ENCODE data around the gene ATOX1. TPM values are rescaled to one million over a fixed set of nuclear protein-coding genes. Genes with fewer than 3 reads are reported as not detected.

Gene ATOX1
- total and polyA plus RNA-seq, 2 experiments from 2014 or later: 118 to 134 TPM

DNA sequence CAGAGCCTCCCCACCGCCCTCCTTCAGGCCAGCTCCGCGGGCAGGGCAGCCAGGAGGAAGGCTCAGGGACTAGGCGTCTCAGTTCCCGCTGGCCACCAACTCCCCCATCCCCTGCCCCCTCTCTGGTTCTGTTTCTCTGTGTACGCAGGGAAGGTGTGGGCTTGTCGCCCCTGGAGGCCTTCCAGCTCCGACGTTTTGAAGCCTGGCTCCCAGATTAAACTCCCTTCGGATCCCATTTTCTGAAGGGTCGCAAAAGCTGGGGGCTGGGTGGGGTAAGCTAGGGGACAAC is 346 bp downstream of the ATOX1 start (continued):
- TF ChIP-seq EZH2 (IDR thresholded peaks at IDR 0.05; ENCODE audit: low read depth, unreplicated experiment) (no peak), POLR2AphosphoS5 (IDR thresholded peaks at IDR 0.05; ENCODE audit: low read depth) (no peak), JUNB (IDR thresholded peaks at IDR 0.05; ENCODE audit: unreplicated experiment) (no peak)
- TF ChIP-seq, protein P1, sequence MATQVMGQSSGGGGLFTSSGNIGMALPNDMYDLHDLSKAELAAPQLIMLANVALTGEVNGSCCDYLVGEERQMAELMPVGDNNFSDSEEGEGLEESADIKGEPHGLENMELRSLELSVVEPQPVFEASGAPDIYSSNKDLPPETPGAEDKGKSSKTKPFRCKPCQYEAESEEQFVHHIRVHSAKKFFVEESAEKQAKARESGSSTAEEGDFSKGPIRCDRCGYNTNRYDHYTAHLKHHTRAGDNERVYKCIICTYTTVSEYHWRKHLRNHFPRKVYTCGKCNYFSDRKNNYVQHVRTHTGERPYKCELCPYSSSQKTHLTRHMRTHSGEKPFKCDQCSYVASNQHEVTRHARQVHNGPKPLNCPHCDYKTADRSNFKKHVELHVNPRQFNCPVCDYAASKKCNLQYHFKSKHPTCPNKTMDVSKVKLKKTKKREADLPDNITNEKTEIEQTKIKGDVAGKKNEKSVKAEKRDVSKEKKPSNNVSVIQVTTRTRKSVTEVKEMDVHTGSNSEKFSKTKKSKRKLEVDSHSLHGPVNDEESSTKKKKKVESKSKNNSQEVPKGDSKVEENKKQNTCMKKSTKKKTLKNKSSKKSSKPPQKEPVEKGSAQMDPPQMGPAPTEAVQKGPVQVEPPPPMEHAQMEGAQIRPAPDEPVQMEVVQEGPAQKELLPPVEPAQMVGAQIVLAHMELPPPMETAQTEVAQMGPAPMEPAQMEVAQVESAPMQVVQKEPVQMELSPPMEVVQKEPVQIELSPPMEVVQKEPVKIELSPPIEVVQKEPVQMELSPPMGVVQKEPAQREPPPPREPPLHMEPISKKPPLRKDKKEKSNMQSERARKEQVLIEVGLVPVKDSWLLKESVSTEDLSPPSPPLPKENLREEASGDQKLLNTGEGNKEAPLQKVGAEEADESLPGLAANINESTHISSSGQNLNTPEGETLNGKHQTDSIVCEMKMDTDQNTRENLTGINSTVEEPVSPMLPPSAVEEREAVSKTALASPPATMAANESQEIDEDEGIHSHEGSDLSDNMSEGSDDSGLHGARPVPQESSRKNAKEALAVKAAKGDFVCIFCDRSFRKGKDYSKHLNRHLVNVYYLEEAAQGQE (IDR thresholded peaks at IDR 0.05; ENCODE audit: unreplicated experiment): no peak

DNA sequence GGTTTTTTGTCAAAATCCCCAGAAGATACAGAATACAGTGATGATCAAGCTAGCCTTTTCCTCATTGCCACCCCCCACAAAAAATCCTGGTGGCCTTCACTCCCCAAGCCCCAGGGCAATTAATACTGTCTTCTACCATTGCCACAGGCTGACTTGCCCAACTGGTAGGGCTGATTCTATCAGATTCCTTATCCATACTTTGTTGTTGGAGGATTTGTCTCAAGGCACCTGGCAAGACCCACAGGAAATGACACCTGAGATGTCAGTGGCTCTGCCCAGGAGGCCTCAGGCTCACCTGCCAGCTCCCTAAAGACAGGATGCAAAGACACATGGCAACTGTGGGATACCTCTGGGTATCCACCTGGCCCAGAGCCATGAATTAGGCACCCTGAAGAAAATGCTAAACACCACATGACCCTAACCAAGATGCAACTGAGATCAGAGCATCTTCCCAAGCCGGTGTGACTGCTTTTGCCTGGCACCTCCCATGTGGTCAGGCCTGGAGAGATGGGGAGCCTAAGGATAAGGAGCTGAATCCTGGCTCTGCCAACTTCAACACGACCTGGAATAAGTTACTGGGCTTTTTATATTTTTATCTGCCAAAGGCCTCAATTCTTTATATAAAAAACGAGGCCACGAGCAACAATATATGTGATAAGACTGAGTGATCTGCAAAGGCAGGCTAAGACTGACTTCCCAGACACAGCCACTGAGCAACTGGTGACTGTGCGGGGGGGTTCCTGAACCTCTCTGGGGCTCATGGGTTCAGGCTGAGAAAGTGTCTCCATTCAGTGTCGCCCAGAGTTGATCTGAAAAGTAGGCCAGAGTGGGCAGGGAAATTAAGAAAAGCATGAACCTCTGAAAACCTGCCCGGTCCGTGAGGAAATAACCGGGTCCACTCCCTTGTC is 944 bp downstream of the ATOX1 start:
- Histone ChIP-seq H3K4me1 (ENCODE audit: insufficient read depth) (peaks cover 25% of the 10 kb centered on the region), H3K9me2 (ENCODE audit: insufficient read depth) (no peaks in the 10 kb centered on the region), H3K4me2 (peak overlapping the region; percentile 88), H3F3A (replicated peaks; ENCODE audit: low read depth) (no peaks in the 10 kb centered on the region), H3K27me3 (ENCODE audit: insufficient read depth) (no peaks in the 10 kb centered on the region), H3K27ac (ENCODE audit: low read depth) (no peak overlapping the region), H4K20me1 (replicated peaks; ENCODE audit: insufficient read depth) (no peaks in the 10 kb centered on the region; the same call in 1 of the 2 replicates), H2AFZ (peak overlapping the region; percentile 97; the same call in 1 of the 2 replicates), H3K4me3 (peak overlapping the region; percentile 95), H3K79me2 (replicated peaks; ENCODE audit: insufficient read depth) (peaks cover 7% of the 10 kb centered on the region; the same call in 1 of the 2 replicates), H3K36me3 (ENCODE audit: insufficient read depth) (no peaks in the 10 kb centered on the region)
- Mint-ChIP-seq H3K27ac (no peak overlapping the region), H3K27me3 (ENCODE audit: insufficient read depth, low read depth, poor library complexity) (peaks cover 6% of the 10 kb centered on the region), H3K4me1 (peaks cover 28% of the 10 kb centered on the region), H3K36me3 (ENCODE audit: low read depth) (peaks cover 3% of the 10 kb centered on the region; the same call in 1 of the 3 replicates), H3K4me3 (peak overlapping the region; percentile 80), H3K9me3 (no peaks in the 10 kb centered on the region)
- peak; percentile 40 for DNase-seq (ENCODE audit: low spot score)
- peak; percentile 5 for ATAC-seq
- TF ChIP-seq ZNF331 (CRISPR knock-in tag; IDR thresholded peaks at IDR 0.05; ENCODE audit: low read depth) (no peak), EZH2phosphoT487 (IDR thresholded peaks at IDR 0.05; ENCODE audit: unreplicated experiment) (no peak), STAT1 (IDR thresholded peaks at IDR 0.05; ENCODE audit: unreplicated experiment) (no peak), JUNB (IDR thresholded peaks at IDR 0.05; ENCODE audit: unreplicated experiment) (no peak)
- TF ChIP-seq, protein P1 (IDR thresholded peaks at IDR 0.05; ENCODE audit: unreplicated experiment): no peak
- TF ChIP-seq, protein P2, sequence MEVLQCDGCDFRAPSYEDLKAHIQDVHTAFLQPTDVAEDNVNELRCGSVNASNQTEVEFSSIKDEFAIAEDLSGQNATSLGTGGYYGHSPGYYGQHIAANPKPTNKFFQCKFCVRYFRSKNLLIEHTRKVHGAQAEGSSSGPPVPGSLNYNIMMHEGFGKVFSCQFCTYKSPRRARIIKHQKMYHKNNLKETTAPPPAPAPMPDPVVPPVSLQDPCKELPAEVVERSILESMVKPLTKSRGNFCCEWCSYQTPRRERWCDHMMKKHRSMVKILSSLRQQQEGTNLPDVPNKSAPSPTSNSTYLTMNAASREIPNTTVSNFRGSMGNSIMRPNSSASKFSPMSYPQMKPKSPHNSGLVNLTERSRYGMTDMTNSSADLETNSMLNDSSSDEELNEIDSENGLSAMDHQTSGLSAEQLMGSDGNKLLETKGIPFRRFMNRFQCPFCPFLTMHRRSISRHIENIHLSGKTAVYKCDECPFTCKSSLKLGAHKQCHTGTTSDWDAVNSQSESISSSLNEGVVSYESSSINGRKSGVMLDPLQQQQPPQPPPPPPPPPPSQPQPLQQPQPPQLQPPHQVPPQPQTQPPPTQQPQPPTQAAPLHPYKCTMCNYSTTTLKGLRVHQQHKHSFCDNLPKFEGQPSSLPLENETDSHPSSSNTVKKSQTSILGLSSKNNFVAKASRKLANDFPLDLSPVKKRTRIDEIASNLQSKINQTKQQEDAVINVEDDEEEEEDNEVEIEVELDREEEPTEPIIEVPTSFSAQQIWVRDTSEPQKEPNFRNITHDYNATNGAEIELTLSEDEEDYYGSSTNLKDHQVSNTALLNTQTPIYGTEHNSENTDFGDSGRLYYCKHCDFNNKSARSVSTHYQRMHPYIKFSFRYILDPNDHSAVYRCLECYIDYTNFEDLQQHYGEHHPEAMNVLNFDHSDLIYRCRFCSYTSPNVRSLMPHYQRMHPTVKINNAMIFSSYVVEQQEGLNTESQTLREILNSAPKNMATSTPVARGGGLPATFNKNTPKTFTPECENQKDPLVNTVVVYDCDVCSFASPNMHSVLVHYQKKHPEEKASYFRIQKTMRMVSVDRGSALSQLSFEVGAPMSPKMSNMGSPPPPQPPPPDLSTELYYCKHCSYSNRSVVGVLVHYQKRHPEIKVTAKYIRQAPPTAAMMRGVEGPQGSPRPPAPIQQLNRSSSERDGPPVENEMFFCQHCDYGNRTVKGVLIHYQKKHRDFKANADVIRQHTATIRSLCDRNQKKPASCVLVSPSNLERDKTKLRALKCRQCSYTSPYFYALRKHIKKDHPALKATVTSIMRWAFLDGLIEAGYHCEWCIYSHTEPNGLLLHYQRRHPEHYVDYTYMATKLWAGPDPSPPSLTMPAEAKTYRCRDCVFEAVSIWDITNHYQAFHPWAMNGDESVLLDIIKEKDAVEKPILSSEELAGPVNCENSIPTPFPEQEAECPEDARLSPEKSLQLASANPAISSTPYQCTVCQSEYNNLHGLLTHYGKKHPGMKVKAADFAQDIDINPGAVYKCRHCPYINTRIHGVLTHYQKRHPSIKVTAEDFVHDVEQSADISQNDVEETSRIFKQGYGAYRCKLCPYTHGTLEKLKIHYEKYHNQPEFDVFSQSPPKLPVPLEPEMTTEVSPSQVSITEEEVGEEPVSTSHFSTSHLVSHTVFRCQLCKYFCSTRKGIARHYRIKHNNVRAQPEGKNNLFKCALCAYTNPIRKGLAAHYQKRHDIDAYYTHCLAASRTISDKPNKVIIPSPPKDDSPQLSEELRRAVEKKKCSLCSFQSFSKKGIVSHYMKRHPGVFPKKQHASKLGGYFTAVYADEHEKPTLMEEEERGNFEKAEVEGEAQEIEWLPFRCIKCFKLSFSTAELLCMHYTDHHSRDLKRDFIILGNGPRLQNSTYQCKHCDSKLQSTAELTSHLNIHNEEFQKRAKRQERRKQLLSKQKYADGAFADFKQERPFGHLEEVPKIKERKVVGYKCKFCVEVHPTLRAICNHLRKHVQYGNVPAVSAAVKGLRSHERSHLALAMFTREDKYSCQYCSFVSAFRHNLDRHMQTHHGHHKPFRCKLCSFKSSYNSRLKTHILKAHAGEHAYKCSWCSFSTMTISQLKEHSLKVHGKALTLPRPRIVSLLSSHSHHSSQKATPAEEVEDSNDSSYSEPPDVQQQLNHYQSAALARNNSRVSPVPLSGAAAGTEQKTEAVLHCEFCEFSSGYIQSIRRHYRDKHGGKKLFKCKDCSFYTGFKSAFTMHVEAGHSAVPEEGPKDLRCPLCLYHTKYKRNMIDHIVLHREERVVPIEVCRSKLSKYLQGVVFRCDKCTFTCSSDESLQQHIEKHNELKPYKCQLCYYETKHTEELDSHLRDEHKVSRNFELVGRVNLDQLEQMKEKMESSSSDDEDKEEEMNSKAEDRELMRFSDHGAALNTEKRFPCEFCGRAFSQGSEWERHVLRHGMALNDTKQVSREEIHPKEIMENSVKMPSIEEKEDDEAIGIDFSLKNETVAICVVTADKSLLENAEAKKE (CRISPR knock-in tag; IDR thresholded peaks at IDR 0.05): no peak
- TF ChIP-seq, protein P3, sequence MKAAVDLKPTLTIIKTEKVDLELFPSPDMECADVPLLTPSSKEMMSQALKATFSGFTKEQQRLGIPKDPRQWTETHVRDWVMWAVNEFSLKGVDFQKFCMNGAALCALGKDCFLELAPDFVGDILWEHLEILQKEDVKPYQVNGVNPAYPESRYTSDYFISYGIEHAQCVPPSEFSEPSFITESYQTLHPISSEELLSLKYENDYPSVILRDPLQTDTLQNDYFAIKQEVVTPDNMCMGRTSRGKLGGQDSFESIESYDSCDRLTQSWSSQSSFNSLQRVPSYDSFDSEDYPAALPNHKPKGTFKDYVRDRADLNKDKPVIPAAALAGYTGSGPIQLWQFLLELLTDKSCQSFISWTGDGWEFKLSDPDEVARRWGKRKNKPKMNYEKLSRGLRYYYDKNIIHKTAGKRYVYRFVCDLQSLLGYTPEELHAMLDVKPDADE (IDR thresholded peaks at IDR 0.05): no peak

All from GM23338 (cell line).